ENCODE results near the gene CHD5.
A peak's percentile ranks its signal among the peaks of the same experiment; 100 is the strongest.

The CHD5 gene

DNA sequence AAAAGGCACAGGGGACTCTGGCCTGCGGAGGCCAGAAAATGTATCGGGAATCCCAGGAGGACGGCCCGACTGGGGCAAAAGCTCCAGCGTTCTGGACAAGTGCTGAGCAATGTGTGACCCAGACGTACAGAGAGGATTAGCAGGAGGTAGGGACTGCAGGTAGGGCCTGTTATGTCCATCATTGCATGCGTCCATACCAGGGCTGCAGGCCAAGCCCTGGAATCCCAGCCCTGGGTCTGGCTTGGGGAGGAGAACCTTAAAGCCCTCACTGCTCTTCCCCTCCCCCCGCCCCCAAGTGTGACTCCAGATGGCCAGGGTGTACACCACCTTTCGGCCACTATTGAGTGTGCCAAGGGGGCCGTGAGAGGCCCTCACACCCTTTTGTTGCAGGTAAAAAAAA, 27.8 kb upstream of the CHD5 start:
- TF ChIP-seq, protein P1, sequence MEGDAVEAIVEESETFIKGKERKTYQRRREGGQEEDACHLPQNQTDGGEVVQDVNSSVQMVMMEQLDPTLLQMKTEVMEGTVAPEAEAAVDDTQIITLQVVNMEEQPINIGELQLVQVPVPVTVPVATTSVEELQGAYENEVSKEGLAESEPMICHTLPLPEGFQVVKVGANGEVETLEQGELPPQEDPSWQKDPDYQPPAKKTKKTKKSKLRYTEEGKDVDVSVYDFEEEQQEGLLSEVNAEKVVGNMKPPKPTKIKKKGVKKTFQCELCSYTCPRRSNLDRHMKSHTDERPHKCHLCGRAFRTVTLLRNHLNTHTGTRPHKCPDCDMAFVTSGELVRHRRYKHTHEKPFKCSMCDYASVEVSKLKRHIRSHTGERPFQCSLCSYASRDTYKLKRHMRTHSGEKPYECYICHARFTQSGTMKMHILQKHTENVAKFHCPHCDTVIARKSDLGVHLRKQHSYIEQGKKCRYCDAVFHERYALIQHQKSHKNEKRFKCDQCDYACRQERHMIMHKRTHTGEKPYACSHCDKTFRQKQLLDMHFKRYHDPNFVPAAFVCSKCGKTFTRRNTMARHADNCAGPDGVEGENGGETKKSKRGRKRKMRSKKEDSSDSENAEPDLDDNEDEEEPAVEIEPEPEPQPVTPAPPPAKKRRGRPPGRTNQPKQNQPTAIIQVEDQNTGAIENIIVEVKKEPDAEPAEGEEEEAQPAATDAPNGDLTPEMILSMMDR (IDR thresholded peaks at IDR 0.05): no peak
- no peak for TF ChIP-seq ZFX (IDR thresholded peaks at IDR 0.05; ENCODE audit: borderline replicate concordance)
- 0 out of 2 replicates have a peak overlapping the region, but pooled peaks have one; percentile 61 for H3K27ac ChIP-seq

DNA sequence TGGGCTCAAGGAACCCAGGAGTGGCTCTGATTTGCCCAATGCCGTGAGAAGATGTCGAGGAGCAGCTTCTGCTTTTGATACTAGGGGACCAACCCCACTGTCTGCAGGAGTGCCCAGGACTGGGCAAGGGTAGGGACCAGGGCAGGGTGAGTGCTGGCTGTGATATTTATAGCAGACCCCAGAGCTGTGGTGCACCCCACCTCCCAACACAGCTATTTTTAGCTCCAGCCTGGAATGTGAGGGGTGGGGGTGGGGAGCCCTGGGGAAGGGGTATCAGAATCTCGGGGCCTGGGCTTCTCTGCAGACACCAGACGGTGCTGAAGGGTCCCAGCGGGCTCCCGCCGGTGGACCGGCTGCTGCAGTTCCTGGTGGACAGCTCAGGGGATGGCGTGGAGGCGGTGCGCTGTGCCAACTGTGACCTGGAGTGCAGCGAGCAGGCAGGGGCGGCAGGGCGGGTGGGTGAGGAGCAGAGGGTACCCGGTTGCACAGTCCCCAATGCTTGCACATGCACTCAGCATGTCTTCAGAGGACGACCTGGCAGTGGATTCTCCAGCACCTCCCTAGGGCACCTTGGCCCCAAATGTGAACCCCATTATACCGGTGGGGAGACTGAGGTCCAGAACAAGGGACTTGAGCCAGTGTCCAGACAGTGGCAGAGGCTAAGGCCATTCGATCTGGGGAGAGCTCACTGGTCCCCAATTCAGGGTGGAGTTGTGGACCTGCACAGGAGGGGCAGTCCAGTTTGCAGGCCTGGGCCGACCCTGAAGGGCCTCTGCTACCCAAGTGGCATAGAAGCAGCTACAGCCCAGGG, 27.2 kb upstream of the CHD5 start:
- H3K27ac ChIP-seq: no peak overlapping the region
- TF ChIP-seq, protein P1 (IDR thresholded peaks at IDR 0.05): no peak
- TF ChIP-seq ZFX (IDR thresholded peaks at IDR 0.05; ENCODE audit: borderline replicate concordance): no peak

DNA sequence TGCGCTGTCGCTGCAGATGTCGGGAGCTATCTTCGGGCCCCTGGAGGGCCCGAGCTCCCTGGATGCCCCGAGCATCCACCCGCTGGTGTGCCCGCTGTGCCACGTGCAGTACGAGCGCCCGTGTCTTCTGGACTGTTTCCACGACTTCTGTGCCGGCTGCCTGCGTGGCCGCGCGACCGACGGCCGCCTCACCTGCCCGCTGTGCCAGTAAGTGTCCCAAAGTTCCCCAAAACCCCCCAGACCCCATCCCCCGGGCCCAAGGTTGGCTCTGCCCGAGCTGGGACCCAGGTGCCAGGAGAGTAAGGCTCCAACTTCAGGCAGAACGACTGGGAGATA, 26.4 kb upstream of the CHD5 start:
- TF ChIP-seq ZFX (IDR thresholded peaks at IDR 0.05; ENCODE audit: borderline replicate concordance): no peak
- TF ChIP-seq, protein P1 (IDR thresholded peaks at IDR 0.05): no peak
- H3K27ac ChIP-seq: peak overlapping the region; percentile 61

DNA sequence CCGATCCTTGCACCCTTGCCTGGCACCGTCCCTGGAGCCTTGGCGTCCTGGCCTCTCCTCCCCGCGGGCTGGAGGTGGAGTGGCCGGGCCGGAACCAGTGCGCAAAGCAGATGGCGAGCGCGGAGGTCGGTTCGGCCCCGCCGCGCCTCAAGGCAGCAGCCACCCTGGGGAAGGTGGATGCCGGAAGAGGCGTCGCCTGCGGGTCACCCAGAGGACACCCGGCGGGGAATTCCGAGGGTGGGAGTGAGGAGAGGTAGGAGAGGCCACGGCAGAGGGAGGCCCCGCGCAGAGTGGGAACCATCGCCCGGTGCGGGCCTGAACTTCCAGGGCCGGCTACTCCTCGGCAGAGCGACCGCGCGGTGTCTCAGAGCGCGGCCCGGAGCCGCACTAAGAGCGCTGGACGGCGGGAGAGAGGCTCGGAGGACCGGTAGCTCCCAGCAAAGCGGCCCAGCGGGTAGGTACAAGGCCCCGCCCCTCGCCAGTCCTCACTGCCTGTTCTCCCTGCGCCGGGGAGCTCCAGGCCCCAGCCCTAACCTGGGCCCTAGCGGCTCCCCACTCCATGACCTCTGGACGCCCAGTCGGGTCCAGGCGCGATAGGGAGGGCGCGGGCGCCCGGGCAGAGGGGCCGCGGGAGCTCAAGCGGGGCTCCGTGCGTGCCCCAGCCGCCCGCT, 25.9 kb upstream of the CHD5 start, which contains the start of gene RNF207:
RNF207 (plus strand) TSS at position 271 of the 671 bp plus-strand sequence. CDS start 417 bp downstream, outside the sequence.
- no peak for TF ChIP-seq ZFX (IDR thresholded peaks at IDR 0.05; ENCODE audit: borderline replicate concordance)
- TF ChIP-seq, protein P1 (IDR thresholded peaks at IDR 0.05): no peak

DNA sequence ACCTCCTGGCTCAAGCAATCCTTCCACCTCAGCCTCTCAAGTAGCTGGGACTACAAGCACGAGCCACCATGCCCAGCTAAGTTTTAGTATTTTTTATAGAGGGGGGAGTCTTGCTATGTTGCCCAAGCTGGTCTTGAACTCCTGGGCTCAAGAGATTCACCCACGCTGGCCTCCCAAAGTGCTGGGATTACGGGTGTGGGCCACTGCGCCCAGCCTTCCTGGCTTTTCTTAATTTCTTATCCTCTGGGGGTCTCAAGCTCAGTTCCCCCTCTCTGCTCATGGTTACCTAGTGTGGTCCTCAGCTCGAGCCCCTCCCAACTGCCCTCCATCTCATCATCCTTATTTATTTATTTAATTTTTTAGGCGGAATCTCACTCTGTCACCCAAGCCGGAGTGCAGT, 22.1 kb upstream of the CHD5 start:
- TF ChIP-seq, protein P1 (IDR thresholded peaks at IDR 0.05): no peak
- no peak for TF ChIP-seq ZFX (IDR thresholded peaks at IDR 0.05; ENCODE audit: borderline replicate concordance)
- H3K27ac ChIP-seq: no peak overlapping the region

More for the DNA sequence above, 25.9 kb upstream of the CHD5 start, which contains the start of gene RNF207:
- H3K27ac ChIP-seq: peak within 1 kb of the TSS; percentile 61

DNA sequence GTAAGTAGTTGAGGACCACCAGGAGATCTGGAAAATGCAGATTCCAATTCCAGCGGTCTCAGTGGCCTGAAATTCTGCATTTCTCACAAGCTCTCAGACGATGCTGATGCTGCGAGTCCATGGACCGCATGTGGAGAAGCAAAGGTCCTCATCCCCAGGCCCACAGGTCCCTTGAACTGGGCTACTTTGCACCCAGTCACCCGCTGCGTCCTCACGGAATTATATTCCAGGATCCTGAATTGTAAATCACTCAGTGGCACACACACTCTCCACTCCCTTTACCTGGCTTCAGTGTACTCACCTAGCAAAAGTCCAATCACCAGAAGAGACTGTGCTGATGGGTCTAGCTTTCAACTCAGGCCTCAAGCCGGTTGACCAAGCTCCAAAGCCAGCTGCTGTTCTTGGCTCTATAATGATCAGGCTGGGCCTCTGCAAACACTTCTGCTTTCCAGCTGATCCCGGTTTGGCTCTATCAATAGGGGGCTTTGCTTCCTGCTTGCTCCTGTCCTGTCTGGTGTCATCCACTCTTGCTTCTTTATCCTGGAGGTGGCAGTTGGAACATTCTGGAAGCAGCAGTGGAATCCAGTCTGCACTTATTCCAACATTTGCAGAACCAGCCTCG, 20.2 kb upstream of the CHD5 start:
- TF ChIP-seq ZFX (IDR thresholded peaks at IDR 0.05; ENCODE audit: borderline replicate concordance): no peak
- H3K27ac ChIP-seq: peak overlapping the region; percentile 75

DNA sequence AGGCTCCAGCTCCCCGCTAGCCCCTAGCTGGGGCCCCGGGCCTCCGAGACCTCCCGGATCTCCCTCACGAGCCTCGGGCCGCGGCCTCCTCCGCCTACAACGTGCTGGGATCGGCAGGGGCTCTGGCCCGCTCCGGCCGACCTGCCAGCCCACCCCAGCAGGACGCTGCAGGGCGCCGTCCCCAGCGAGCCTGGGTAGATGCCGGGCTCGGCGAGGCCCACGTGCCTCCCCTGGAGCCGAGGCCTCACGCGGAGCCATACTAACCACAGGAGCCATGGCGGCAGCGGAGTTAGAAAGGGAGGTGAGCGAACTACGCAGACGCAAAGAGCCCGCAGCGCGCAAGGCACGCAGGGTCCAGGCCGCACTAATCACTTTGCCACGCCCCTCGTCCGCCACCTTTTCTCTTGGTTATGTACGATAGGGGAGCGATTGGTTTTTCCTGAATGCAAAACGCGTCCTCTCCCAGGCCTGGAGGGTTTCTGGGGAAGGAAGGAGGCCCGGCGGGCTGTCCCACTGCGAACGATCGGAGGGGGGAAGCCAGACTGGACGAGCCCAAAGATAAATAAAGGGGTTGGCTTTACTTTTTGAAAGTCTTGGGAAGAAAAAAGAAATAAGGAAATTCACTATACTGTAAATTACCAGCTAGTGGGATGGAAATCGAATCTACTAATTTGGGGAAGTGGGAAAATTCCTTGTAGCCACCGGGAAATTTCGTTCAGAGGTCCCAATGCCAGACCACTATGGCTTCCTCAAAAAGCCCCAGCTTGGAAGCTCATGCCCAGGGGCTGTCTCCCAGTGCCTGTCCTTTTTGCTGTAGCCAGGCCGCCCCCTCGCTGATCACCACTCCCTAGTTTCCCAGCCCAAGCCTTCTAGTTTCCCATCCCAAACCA, 19.4 kb upstream of the CHD5 start, which contains the start of gene RPL22:
RPL22 (minus strand) TSS at position 298 of the 890 bp plus-strand sequence; CDS start at position 276, 22 bp downstream.
- H3K27ac ChIP-seq: peak within 1 kb of the TSS; percentile 75
- no peak for TF ChIP-seq ZFX (IDR thresholded peaks at IDR 0.05; ENCODE audit: borderline replicate concordance)
